ENCODE measurements around the gene MCM5. TPM values are rescaled to one million over a fixed set of nuclear protein-coding genes. Genes with fewer than 3 reads are reported as not detected.

The MCM5 gene
- total RNA-seq, 4 donors from 2014 or later = 16.5 to 102 (median 21.5) TPM

- no peaks in the 10 kb centered on the region for H3K9me3 ChIP-seq
- peak overlapping the region in 1 of 4 donors; percentile 41 for H3K27ac ChIP-seq
- DNase-seq = no peak
- H3K4me3 ChIP-seq = peak overlapping the region in 2 of 4 donors; percentile 28 to 42
- no peak for TF ChIP-seq POLR2A (IDR thresholded peaks at IDR 0.05)
- no peak for TF ChIP-seq CTCF (IDR thresholded peaks at IDR 0.05)
- H3K36me3 ChIP-seq = peaks cover 0 to 41% (median 0%) of the 10 kb centered on the region in 3 donors
- H3K4me1 ChIP-seq = peaks cover 0 to 15% (median 4%) of the 10 kb centered on the region in 4 donors
- H3K27me3 ChIP-seq = no peaks in the 10 kb centered on the region
These were observed 14.9 kb upstream of the MCM5 start for GRCh38 chr22:35384975-35385588.

- Histone ChIP-seq H3K4me1 (peaks cover 0 to 7% (median under 1%) of the 10 kb centered on the region in 4 donors), H3K4me3 (no peak overlapping the region), H3K27me3 (no peaks in the 10 kb centered on the region), H3K9me3 (no peaks in the 10 kb centered on the region), H3K36me3 (peaks cover 0 to 50% (median 0%) of the 10 kb centered on the region in 3 donors), H3K27ac (no peak overlapping the region)
- TF ChIP-seq POLR2A (IDR thresholded peaks at IDR 0.05) = no peak
- TF ChIP-seq CTCF (IDR thresholded peaks at IDR 0.05) = no peak
- DNase-seq = no peak
These were observed 13.2 kb upstream of the MCM5 start for GRCh38 chr22:35386670-35387288.

GRCh38 chr22:35390933-35391332, 9.0 kb upstream of the MCM5 start:
- Histone ChIP-seq H3K4me3 (no peak overlapping the region), H3K36me3 (peaks cover 0 to 46% (median 0%) of the 10 kb centered on the region in 3 donors), H3K27ac (no peak overlapping the region), H3K4me1 (peaks cover 0 to 22% (median 2%) of the 10 kb centered on the region in 4 donors), H3K9me3 (no peaks in the 10 kb centered on the region), H3K27me3 (no peaks in the 10 kb centered on the region)
- TF ChIP-seq CTCF (IDR thresholded peaks at IDR 0.05) (no peak), POLR2A (IDR thresholded peaks at IDR 0.05) (no peak)
- DNase-seq = no peak

GRCh38 chr22:35392357-35392756, 7.6 kb upstream of the MCM5 start:
- TF ChIP-seq POLR2A (IDR thresholded peaks at IDR 0.05) = no peak
- TF ChIP-seq CTCF (IDR thresholded peaks at IDR 0.05) = no peak
- Histone ChIP-seq H3K9me3 (no peaks in the 10 kb centered on the region), H3K27ac (peak overlapping the region in 3 of 4 donors; percentile 2 to 59 (median 10)), H3K36me3 (peaks cover 0 to 33% (median 0%) of the 10 kb centered on the region in 3 donors), H3K4me3 (no peak overlapping the region), H3K4me1 (peaks cover 0 to 22% (median 2%) of the 10 kb centered on the region in 4 donors), H3K27me3 (no peaks in the 10 kb centered on the region)
- DNase-seq = peak; percentile 70 to 89 (median 82)

- peak in 1 of 3 donors; percentile 47 for DNase-seq
- H3K27ac ChIP-seq = peak overlapping the region in 2 of 4 donors; percentile 59 to 64
These were observed 6.6 kb upstream of the MCM5 start for GRCh38 chr22:35393116-35394010.

More at GRCh38 chr22:35393116-35394010, 6.6 kb upstream of the MCM5 start:
- H3K4me1 ChIP-seq = peaks cover 0 to 22% (median 2%) of the 10 kb centered on the region in 4 donors
- H3K9me3 ChIP-seq = no peaks in the 10 kb centered on the region
- H3K27me3 ChIP-seq = no peaks in the 10 kb centered on the region
- H3K36me3 ChIP-seq = peaks cover 0 to 25% (median 0%) of the 10 kb centered on the region in 3 donors
- TF ChIP-seq CTCF (IDR thresholded peaks at IDR 0.05) (no peak), POLR2A (IDR thresholded peaks at IDR 0.05) (no peak)
- H3K4me3 ChIP-seq = no peak overlapping the region
